Liver (tissue), 9 donors: ENCODE results near the gene CMIP. TPM values are rescaled to one million over a fixed set of nuclear protein-coding genes. Genes with fewer than 3 reads are reported as not detected.

ENCODE experiments used
- DNase-seq: peaks from one replicate; pipeline ENCODE4 v3.0.0-alpha.2; 2017; ENCODE audit warnings: low spot score
- H3K27ac ChIP-seq, 2 donors: one replicate each; pipeline ENCODE4 v1.7.0; 2013; ENCODE audit warnings: inconsistent platforms in 2 of 2, low read length in 2 of 2, control low read depth in 1 of 2, low read depth in 1 of 2, mild to moderate bottlenecking in 1 of 2
- H3K27me3 ChIP-seq, 4 donors: one replicate each; pipeline versions ENCODE4 v1.6.1 to v1.7.0; 2013; ENCODE audit warnings: low read length in 3 of 4, inconsistent platforms in 1 of 4, mild to moderate bottlenecking in 1 of 4, moderate library complexity in 1 of 4; ENCODE audit not compliant: control insufficient read depth in 4 of 4, insufficient read depth in 4 of 4
- H3K36me3 ChIP-seq, 4 donors: one replicate each; pipeline versions ENCODE4 v1.6.1 to v1.7.0; 2013; ENCODE audit warnings: low read length in 3 of 4, mild to moderate bottlenecking in 3 of 4, low read depth in 1 of 4, moderate library complexity in 1 of 4; ENCODE audit not compliant: control insufficient read depth in 4 of 4, insufficient read depth in 3 of 4
- H3K4me1 ChIP-seq, 4 donors: one replicate each; pipeline versions ENCODE4 v1.6.1 to v1.7.0; 2013; ENCODE audit warnings: low read length in 3 of 4, mild to moderate bottlenecking in 3 of 4, moderate library complexity in 1 of 4; ENCODE audit not compliant: control insufficient read depth in 4 of 4, insufficient read depth in 4 of 4
- H3K4me3 ChIP-seq, 3 donors: one replicate each; pipeline versions ENCODE4 v1.6.1 to v1.7.0; 2013; ENCODE audit warnings: low read length in 3 of 3, control low read depth in 1 of 3, low read depth in 1 of 3, mild to moderate bottlenecking in 1 of 3
- H3K9ac ChIP-seq, 2 donors: one replicate each; pipeline ENCODE4 v1.7.0; 2013; ENCODE audit warnings: low read length in 2 of 2, mild to moderate bottlenecking in 2 of 2, moderate library complexity in 2 of 2, control low read depth in 1 of 2, low read depth in 1 of 2
- H3K9me3 ChIP-seq, 4 donors: one replicate each; pipeline versions ENCODE4 v1.6.1 to v1.7.0; 2013; ENCODE audit warnings: low read length in 3 of 4; ENCODE audit not compliant: control insufficient read depth in 4 of 4
- ATF3 ChIP-seq: IDR thresholded peaks from 2 replicates; pipeline ENCODE4 v1.6.1; 2016; ENCODE audit warnings: antibody characterized with exemption
- CTCF ChIP-seq: fragments of 150-350 bp; IDR thresholded peaks from 2 replicates; pipeline ENCODE4 v1.5.1; 2017; ENCODE audit warnings: improper control_type of control experiment, low read depth, low read length; ENCODE audit not compliant: missing input control
- FOXA1 ChIP-seq: IDR thresholded peaks from 2 replicates; pipeline ENCODE4 v1.6.1; 2016; ENCODE audit warnings: antibody characterized with exemption
- FOXA2 ChIP-seq: IDR thresholded peaks from 2 replicates; pipeline ENCODE4 v1.6.1; 2016; ENCODE audit warnings: antibody characterized with exemption
- GABPA ChIP-seq, 2 donors: IDR thresholded peaks in 1 of 2; conservative IDR thresholded peaks in 1 of 2; 2 replicates each; pipeline ENCODE4 v1.6.1; 2016; ENCODE audit warnings: antibody characterized with exemption in 2 of 2, mild to moderate bottlenecking in 1 of 2, moderate library complexity in 1 of 2
- HNF4A ChIP-seq, 2 donors: conservative IDR thresholded peaks; 2 replicates each; pipeline ENCODE4 v1.6.1; 2016; ENCODE audit warnings: antibody characterized with exemption in 2 of 2, mild to moderate bottlenecking in 2 of 2
- HNF4G ChIP-seq: IDR thresholded peaks from 2 replicates; pipeline ENCODE4 v1.6.1; 2016; ENCODE audit warnings: antibody characterized with exemption
- JUND ChIP-seq, 2 donors: IDR thresholded peaks; 2 replicates each; pipeline ENCODE4 v1.6.1; 2016; ENCODE audit warnings: antibody characterized with exemption in 2 of 2
- NR2F2 ChIP-seq: IDR thresholded peaks from 2 replicates; pipeline ENCODE4 v1.6.1; 2016; ENCODE audit warnings: antibody characterized with exemption
- RAD21 ChIP-seq, 2 donors: IDR thresholded peaks; 2 replicates each; pipeline ENCODE4 v1.6.1; 2016; ENCODE audit warnings: antibody characterized with exemption in 2 of 2, mild to moderate bottlenecking in 2 of 2
- RXRA ChIP-seq, 2 donors: IDR thresholded peaks; 2 replicates each; pipeline ENCODE4 v1.6.1; 2017 to 2018; ENCODE audit warnings: antibody characterized with exemption in 2 of 2, mild to moderate bottlenecking in 1 of 2
- SP1 ChIP-seq: IDR thresholded peaks from 2 replicates; pipeline ENCODE4 v1.6.1; 2018; ENCODE audit warnings: antibody characterized with exemption, mild to moderate bottlenecking
- TAF1 ChIP-seq: conservative IDR thresholded peaks from 2 replicates; pipeline ENCODE4 v1.6.1; 2016; ENCODE audit warnings: antibody characterized with exemption, mild to moderate bottlenecking
- YY1 ChIP-seq: IDR thresholded peaks from 2 replicates; pipeline ENCODE4 v1.6.1; 2016; ENCODE audit warnings: antibody characterized with exemption, mild to moderate bottlenecking
- WGBS: extraction: QIAGEN DNeasy Blood & Tissue Kit; methylation state at CpG from one replicate; pipeline ENCODE4 v1.1.7; 2013; 5-methylcytosine and 5-hydroxymethylcytosine counted together
- polyA plus RNA-seq, 2 donors: library from polyadenylated mRNA; stranded (reverse) in 1 of 2; unstranded in 1 of 2; fragments of 200-250 nt in 1 of 2; fragments of >200 nt in 1 of 2; fragmentation: Nextera tagmentation in 1 of 2; extraction: Ambion mirVana in 1 of 2; gene quantifications; one replicate each; pipeline versions ENCODE4 v1.2.1 to v1.2.3, GENCODE V29; 2013 to 2015
- total RNA-seq, 2 donors: library from RNA; depleted of rRNA; stranded (reverse); fragments of >200 nt; gene quantifications; one replicate each; pipeline ENCODE4 v1.2.3, GENCODE V29; 2014
- TF ChIP-seq, protein P1 (sequence below): IDR thresholded peaks from 2 replicates; pipeline ENCODE4 v1.6.1; 2016; ENCODE audit warnings: antibody characterized with exemption
- TF ChIP-seq, protein P2 (sequence below): IDR thresholded peaks from 2 replicates; pipeline ENCODE4 v1.6.1; 2016; ENCODE audit warnings: antibody characterized with exemption, mild to moderate bottlenecking
- donor health status: healthy.
- donor health status: healthy.
- donor health status: healthy.
- donor health status: healthy.
- donor health status: healthy.

The CMIP gene
- total and polyA plus RNA-seq, 4 donors = 1.7 to 15.6 (median 10.1) TPM

GRCh38 chr16:81451753-81452680 is 7.4 kb downstream of the CMIP start:
- Histone ChIP-seq H3K4me3 (no peak overlapping the region), H3K4me1 (peaks cover 29 to 95% (median 79%) of the 10 kb centered on the region in 4 donors), H3K9me3 (no peaks in the 10 kb centered on the region), H3K36me3 (no peaks in the 10 kb centered on the region), H3K27me3 (no peaks in the 10 kb centered on the region), H3K9ac (peak overlapping the region in 1 of 2 donors; percentile 18), H3K27ac (peak overlapping the region; percentile 61 to 76)
- no peak for DNase-seq
- TF ChIP-seq RAD21 (IDR thresholded peaks at IDR 0.05) (peak in 1 of 2 donors; percentile 43), RXRA (IDR thresholded peaks at IDR 0.05) (peak; percentile 81 to 90), HNF4A (conservative IDR thresholded peaks at IDR 0.05) (peak; percentile 83 to 91), YY1 (peak; percentile 19), FOXA1 (no peak), JUND (IDR thresholded peaks at IDR 0.05) (peak; percentile 10 to 44), NR2F2 (peak; percentile 34), CTCF (peak; percentile 16), SP1 (peak; percentile 84), ATF3 (no peak), TAF1 (no peak), GABPA (IDR thresholded peaks at IDR 0.05 in 1 of 2, conservative IDR thresholded peaks at IDR 0.05 in 1 of 2) (no peak), HNF4G (peak; percentile 75)
- TF ChIP-seq, protein P1, sequence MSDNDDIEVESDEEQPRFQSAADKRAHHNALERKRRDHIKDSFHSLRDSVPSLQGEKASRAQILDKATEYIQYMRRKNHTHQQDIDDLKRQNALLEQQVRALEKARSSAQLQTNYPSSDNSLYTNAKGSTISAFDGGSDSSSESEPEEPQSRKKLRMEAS = peak; percentile 75
- TF ChIP-seq, protein P2, sequence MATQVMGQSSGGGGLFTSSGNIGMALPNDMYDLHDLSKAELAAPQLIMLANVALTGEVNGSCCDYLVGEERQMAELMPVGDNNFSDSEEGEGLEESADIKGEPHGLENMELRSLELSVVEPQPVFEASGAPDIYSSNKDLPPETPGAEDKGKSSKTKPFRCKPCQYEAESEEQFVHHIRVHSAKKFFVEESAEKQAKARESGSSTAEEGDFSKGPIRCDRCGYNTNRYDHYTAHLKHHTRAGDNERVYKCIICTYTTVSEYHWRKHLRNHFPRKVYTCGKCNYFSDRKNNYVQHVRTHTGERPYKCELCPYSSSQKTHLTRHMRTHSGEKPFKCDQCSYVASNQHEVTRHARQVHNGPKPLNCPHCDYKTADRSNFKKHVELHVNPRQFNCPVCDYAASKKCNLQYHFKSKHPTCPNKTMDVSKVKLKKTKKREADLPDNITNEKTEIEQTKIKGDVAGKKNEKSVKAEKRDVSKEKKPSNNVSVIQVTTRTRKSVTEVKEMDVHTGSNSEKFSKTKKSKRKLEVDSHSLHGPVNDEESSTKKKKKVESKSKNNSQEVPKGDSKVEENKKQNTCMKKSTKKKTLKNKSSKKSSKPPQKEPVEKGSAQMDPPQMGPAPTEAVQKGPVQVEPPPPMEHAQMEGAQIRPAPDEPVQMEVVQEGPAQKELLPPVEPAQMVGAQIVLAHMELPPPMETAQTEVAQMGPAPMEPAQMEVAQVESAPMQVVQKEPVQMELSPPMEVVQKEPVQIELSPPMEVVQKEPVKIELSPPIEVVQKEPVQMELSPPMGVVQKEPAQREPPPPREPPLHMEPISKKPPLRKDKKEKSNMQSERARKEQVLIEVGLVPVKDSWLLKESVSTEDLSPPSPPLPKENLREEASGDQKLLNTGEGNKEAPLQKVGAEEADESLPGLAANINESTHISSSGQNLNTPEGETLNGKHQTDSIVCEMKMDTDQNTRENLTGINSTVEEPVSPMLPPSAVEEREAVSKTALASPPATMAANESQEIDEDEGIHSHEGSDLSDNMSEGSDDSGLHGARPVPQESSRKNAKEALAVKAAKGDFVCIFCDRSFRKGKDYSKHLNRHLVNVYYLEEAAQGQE = peak; percentile 13
- WGBS = 28% methylated on average over 20 of the region's 20 CpGs

- peaks cover 34 to 95% (median 83%) of the 10 kb centered on the region in 4 donors for H3K4me1 ChIP-seq
- H3K4me3 ChIP-seq = no peak overlapping the region
- no peaks in the 10 kb centered on the region for H3K36me3 ChIP-seq
- no peaks in the 10 kb centered on the region for H3K9me3 ChIP-seq
- 55% methylated on average over 14 of the region's 14 CpGs for WGBS
- no peaks in the 10 kb centered on the region for H3K27me3 ChIP-seq
- H3K27ac ChIP-seq = peak overlapping the region; percentile 61 to 63
- DNase-seq = no peak
- TF ChIP-seq, protein P2 = no peak
- TF ChIP-seq RAD21 (IDR thresholded peaks at IDR 0.05) (peak; percentile 5 to 34), RXRA (IDR thresholded peaks at IDR 0.05) (peak in 1 of 2 donors; percentile 17), HNF4A (conservative IDR thresholded peaks at IDR 0.05) (peak; percentile 37 to 41), FOXA2 (peak; percentile 34), JUND (IDR thresholded peaks at IDR 0.05) (no peak)
- no peak overlapping the region for H3K9ac ChIP-seq
Measured at GRCh38 chr16:81453091-81453728, 8.6 kb downstream of the CMIP start.
